ENCODE results near the gene CXCR4. TPM values are rescaled to one million over a fixed set of nuclear protein-coding genes. Genes with fewer than 3 reads are reported as not detected.

CXCR4 gene
- total and polyA plus RNA-seq, 9 of the 15 experiments (the other 6 are each of a cell fraction or from before 2014, with no cell fraction given), result 0.07 to 0.45 (median 0.17) TPM; not detected in 3

GRCh38 chr2:136127356-136127755, 9.4 kb upstream of the CXCR4 start:
- Histone ChIP-seq H3K9me1 (ENCODE audit: control insufficient read depth, insufficient read depth, low read length) (no peaks in the 10 kb centered on the region), H4K20me1 (replicated peaks; ENCODE audit: control insufficient read depth, insufficient read depth, low read length) (no peaks in the 10 kb centered on the region), H3K36me3 (ENCODE audit: control insufficient read depth, insufficient read depth, low read length) (no peaks in the 10 kb centered on the region), H2AFZ (ENCODE audit: low read depth, low read length) (no peak overlapping the region), H3K79me2 (ENCODE audit: control insufficient read depth, insufficient read depth, low read length) (no peaks in the 10 kb centered on the region), H3K4me1 (replicated peaks in 1 of 2; ENCODE audit: control insufficient read depth in 2 of 2, insufficient read depth in 2 of 2, low read length in 2 of 2) (no peaks in the 10 kb centered on the region), H3K9ac (ENCODE audit: insufficient read depth in 1 of 2, low read depth in 2 of 2, low read length in 2 of 2) (no peak overlapping the region), H3K27me3 (ENCODE audit: control insufficient read depth in 2 of 2, insufficient read depth in 2 of 2, low read length in 2 of 2) (peaks cover 13 to 20% of the 10 kb centered on the region in 2 experiments; a peak in 3 of 5 replicates), H3K4me2 (ENCODE audit: insufficient read depth, low read length) (no peak overlapping the region), H3K9me3 (replicated peaks; ENCODE audit: control insufficient read depth, insufficient read depth, low read depth, low read length) (no peaks in the 10 kb centered on the region), H3K27ac (ENCODE audit: extremely low read depth, low read depth, low read length) (no peak overlapping the region), H3K4me3 (no peak overlapping the region)
- intact Hi-C loops (cut with micrococcal nuclease) (no loop called here), in situ Hi-C loops (cut with MboI) (no loop called here)
- 0% methylated on average over 6 of the region's 6 CpGs for WGBS (ENCODE audit: insufficient coverage, low coverage, missing lambda C conversion rate)
- POLR2A ChIA-PET, result no interaction called here
- FAIRE-seq, result no peak
- no peak for DNase-seq (ENCODE audit: extremely low read depth in 1 of 4, low spot score in 3 of 4)
- TF ChIP-seq HMBOX1 (IDR thresholded peaks at IDR 0.05) (no peak), ZFPM2 (CRISPR knock-in tag; IDR thresholded peaks at IDR 0.05) (no peak), ZBTB11 (CRISPR knock-in tag; IDR thresholded peaks at IDR 0.05) (no peak), MAFF (IDR thresholded peaks at IDR 0.05; ENCODE audit: low read length) (no peak), ZNF639 (CRISPR knock-in tag; conservative IDR thresholded peaks at IDR 0.05 in 1 of 2, IDR thresholded peaks at IDR 0.05 in 1 of 2) (no peak), RFX7 (CRISPR knock-in tag; IDR thresholded peaks at IDR 0.05) (no peak), ZNF23 (CRISPR knock-in tag; IDR thresholded peaks at IDR 0.05) (no peak), HOXB6 (CRISPR knock-in tag; IDR thresholded peaks at IDR 0.05; ENCODE audit: borderline replicate concordance) (no peak), RBFOX2 (IDR thresholded peaks at IDR 0.05; ENCODE audit: low read depth, low read length) (no peak), SMARCE1 (IDR thresholded peaks at IDR 0.05) (no peak), ZNF140 (CRISPR knock-in tag; IDR thresholded peaks at IDR 0.05) (no peak), CHD2 (IDR thresholded peaks at IDR 0.05; ENCODE audit: low read depth, low read length) (no peak), MIER1 (IDR thresholded peaks at IDR 0.05; ENCODE audit: low read depth) (no peak), SREBF2 (CRISPR knock-in tag; IDR thresholded peaks at IDR 0.05) (no peak), ZNF3 (CRISPR knock-in tag; IDR thresholded peaks at IDR 0.05) (no peak), SMARCB1 (IDR thresholded peaks at IDR 0.05; ENCODE audit: insufficient read length, low read depth) (no peak), ZBTB2 (IDR thresholded peaks at IDR 0.05) (no peak), BCL6 (CRISPR knock-in tag; IDR thresholded peaks at IDR 0.05) (no peak)
- no TSS peak for BruUV-seq (replicated peaks)
- no peak for ATAC-seq
- CTCF ChIA-PET (ENCODE audit: low intra/inter-chr PET ratio), result no interaction called here

Data from K562 (cell line).